ENCODE results near the gene FARP1. TPM values are rescaled to one million over a fixed set of nuclear protein-coding genes. Genes with fewer than 3 reads are reported as not detected.

The FARP1 gene
- polyA plus RNA-seq, 1 of the 3 experiments (the other 2 are of a cell fraction) = 12.0 TPM

GRCh38 chr13:98112456-98112855 lies 30.4 kb upstream of the FARP1 start:
- no peak for TF ChIP-seq RAD21 (IDR thresholded peaks at IDR 0.05; ENCODE audit: low read length)
- no peak for TF ChIP-seq ELF1 (IDR thresholded peaks at IDR 0.05)
- TF ChIP-seq MXI1 (IDR thresholded peaks at IDR 0.05; ENCODE audit: low read depth, low read length) = no peak
- no peak for TF ChIP-seq POLR2AphosphoS5 (IDR thresholded peaks at IDR 0.05; ENCODE audit: low read depth, low read length)
- no peak for TF ChIP-seq GABPA (IDR thresholded peaks at IDR 0.05; ENCODE audit: low read depth)
- Histone ChIP-seq H3K36me3 (replicated peaks in 1 of 2; ENCODE audit: control insufficient read depth in 1 of 2, insufficient read depth in 2 of 2, low read length in 1 of 2) (no peaks in the 10 kb centered on the region), H3K9me3 (no peaks in the 10 kb centered on the region), H3K4me2 (no peak overlapping the region), H3K9me2 (no peaks in the 10 kb centered on the region), H2AFZ (ENCODE audit: low read depth) (no peak overlapping the region), H3K4me3 (ENCODE audit: low read depth in 2 of 2, low read length in 1 of 2) (no peak overlapping the region), H3F3A (replicated peaks; ENCODE audit: insufficient read depth) (no peaks in the 10 kb centered on the region), H3K27me3 (ENCODE audit: insufficient read depth) (no peaks in the 10 kb centered on the region), H3K27ac (ENCODE audit: low read depth in 2 of 2, low read length in 1 of 2) (no peak overlapping the region), H3K4me1 (ENCODE audit: control insufficient read depth in 1 of 2, insufficient read depth in 2 of 2, low read depth in 1 of 2, low read length in 1 of 2) (no peaks in the 10 kb centered on the region), H3K79me2 (ENCODE audit: insufficient read depth) (no peaks in the 10 kb centered on the region), H4K20me1 (ENCODE audit: insufficient read depth) (no peaks in the 10 kb centered on the region), H3K9ac (no peak overlapping the region)
- ChIA-PET CTCF (no interaction called here), POLR2A (no interaction called here)
- no peak for DNase-seq
- WGBS (ENCODE audit: low lambda C conversion rate) = 72% methylated on average over 3 of the region's 3 CpGs

- no peak for DNase-seq
- Histone ChIP-seq H3K4me1 (ENCODE audit: control insufficient read depth in 1 of 2, insufficient read depth in 2 of 2, low read depth in 1 of 2, low read length in 1 of 2) (no peaks in the 10 kb centered on the region), H4K20me1 (ENCODE audit: insufficient read depth) (no peaks in the 10 kb centered on the region), H3K27me3 (ENCODE audit: insufficient read depth) (no peaks in the 10 kb centered on the region), H3K4me3 (ENCODE audit: low read depth in 2 of 2, low read length in 1 of 2) (no peak overlapping the region), H3K27ac (ENCODE audit: low read depth in 2 of 2, low read length in 1 of 2) (no peak overlapping the region), H3K4me2 (no peak overlapping the region), H3F3A (replicated peaks; ENCODE audit: insufficient read depth) (no peaks in the 10 kb centered on the region), H3K36me3 (replicated peaks in 1 of 2; ENCODE audit: control insufficient read depth in 1 of 2, insufficient read depth in 2 of 2, low read length in 1 of 2) (no peaks in the 10 kb centered on the region), H2AFZ (ENCODE audit: low read depth) (no peak overlapping the region), H3K9me2 (no peaks in the 10 kb centered on the region), H3K79me2 (ENCODE audit: insufficient read depth) (no peaks in the 10 kb centered on the region), H3K9ac (no peak overlapping the region), H3K9me3 (no peaks in the 10 kb centered on the region)
- TF ChIP-seq EP300 (IDR thresholded peaks at IDR 0.05; ENCODE audit: borderline replicate concordance in 1 of 2, low read depth in 1 of 2, low read length in 1 of 2) = no peak
- TF ChIP-seq CHD2 (IDR thresholded peaks at IDR 0.05; ENCODE audit: low read length, partially characterized antibody) = no peak
- TF ChIP-seq MXI1 (IDR thresholded peaks at IDR 0.05; ENCODE audit: low read depth, low read length) = no peak
- TF ChIP-seq RXRA (IDR thresholded peaks at IDR 0.05; ENCODE audit: borderline replicate concordance, low read depth) = no peak
- TF ChIP-seq SIN3A (IDR thresholded peaks at IDR 0.05; ENCODE audit: borderline replicate concordance, low read depth, low read length) = no peak
- no peak for TF ChIP-seq IRF3 (IDR thresholded peaks at IDR 0.05; ENCODE audit: low read depth, low read length)
- no peak for TF ChIP-seq USF1 (IDR thresholded peaks at IDR 0.05; ENCODE audit: borderline replicate concordance, low read depth)
- TF ChIP-seq MEF2A (IDR thresholded peaks at IDR 0.05; ENCODE audit: borderline replicate concordance, low read depth) = no peak
- no peak for TF ChIP-seq CTCF (IDR thresholded peaks at IDR 0.05)
- TF ChIP-seq MAX (IDR thresholded peaks at IDR 0.05; ENCODE audit: low read depth) = no peak
- no peak for TF ChIP-seq FOXM1 (IDR thresholded peaks at IDR 0.05; ENCODE audit: low read depth)
- no peak for TF ChIP-seq NFIC (IDR thresholded peaks at IDR 0.05; ENCODE audit: borderline replicate concordance)
- no peak for TF ChIP-seq SMC3 (IDR thresholded peaks at IDR 0.05; ENCODE audit: low read depth, low read length)
- no peak for TF ChIP-seq FOXJ3 (CRISPR knock-in tag; IDR thresholded peaks at IDR 0.05)
- ChIA-PET POLR2A (no interaction called here), CTCF (interaction anchor here (0.6 to 1.2 kb wide), 2 partner anchors 8 to 369 kb away, joined by 3 read pairs; no protein-coding TSS in a partner anchor)
Observed at GRCh38 chr13:98118865-98119264, 24.0 kb upstream of the FARP1 start.
